ENCODE data around the gene TEX35.

DNA sequence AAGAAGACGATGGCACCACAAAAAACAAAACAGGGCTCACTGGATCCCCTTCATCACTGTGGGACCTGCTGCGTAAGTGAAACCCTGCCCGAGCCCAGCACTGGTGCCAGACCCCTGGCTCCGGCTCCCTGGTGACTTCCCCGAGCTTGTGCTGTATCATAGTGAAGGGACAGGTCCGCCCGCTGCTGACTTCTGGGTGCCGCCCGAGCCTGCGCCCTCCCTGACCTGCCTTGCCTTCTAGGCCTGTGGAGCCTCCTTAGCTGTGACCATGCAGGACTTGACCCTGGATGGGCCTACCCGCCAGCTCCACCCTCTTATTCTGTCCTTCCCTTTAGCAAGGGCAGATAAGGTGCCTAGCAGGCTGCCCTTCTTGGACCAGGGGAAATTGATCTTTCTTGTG is 7.9 kb downstream of the TEX35 start:
- TF ChIP-seq, protein P1, sequence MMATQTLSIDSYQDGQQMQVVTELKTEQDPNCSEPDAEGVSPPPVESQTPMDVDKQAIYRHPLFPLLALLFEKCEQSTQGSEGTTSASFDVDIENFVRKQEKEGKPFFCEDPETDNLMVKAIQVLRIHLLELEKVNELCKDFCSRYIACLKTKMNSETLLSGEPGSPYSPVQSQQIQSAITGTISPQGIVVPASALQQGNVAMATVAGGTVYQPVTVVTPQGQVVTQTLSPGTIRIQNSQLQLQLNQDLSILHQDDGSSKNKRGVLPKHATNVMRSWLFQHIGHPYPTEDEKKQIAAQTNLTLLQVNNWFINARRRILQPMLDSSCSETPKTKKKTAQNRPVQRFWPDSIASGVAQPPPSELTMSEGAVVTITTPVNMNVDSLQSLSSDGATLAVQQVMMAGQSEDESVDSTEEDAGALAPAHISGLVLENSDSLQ (IDR thresholded peaks at IDR 0.05): no peak
- TF ChIP-seq FOXM1 (IDR thresholded peaks at IDR 0.05; ENCODE audit: borderline replicate concordance): no peak
- no peak for TF ChIP-seq CTBP1 (IDR thresholded peaks at IDR 0.05; ENCODE audit: borderline replicate concordance)
- no peak for TF ChIP-seq SP1 (IDR thresholded peaks at IDR 0.05)
- no peak for TF ChIP-seq SUZ12 (IDR thresholded peaks at IDR 0.05)
- no peak for TF ChIP-seq BHLHE40 (IDR thresholded peaks at IDR 0.05; ENCODE audit: borderline replicate concordance)
- TF ChIP-seq HDGF (IDR thresholded peaks at IDR 0.05; ENCODE audit: borderline replicate concordance): no peak
- no peak for TF ChIP-seq TARDBP (IDR thresholded peaks at IDR 0.05)
